Stimulated activated naive CD8-positive, alpha-beta T cell treated with anti-CD3 and anti-CD28 coated beads, Interleukin-15, amount 100 ng/mL, for 72 hours (primary cell): ENCODE results near the gene COA5.

Experiments used
- ATAC-seq: fragments of 150-1000 bp; cut with Tn5 transposase; 2 replicates; pipeline ENCODE4 v1.10.0; 2021; ENCODE audit warnings: mild to moderate bottlenecking, moderate library complexity
- DNase-seq, 2 donors: peaks; one replicate each; pipeline ENCODE4 v3.0.0; 2021 to 2022
- H3K27ac Mint-ChIP-seq, 2 donors: one replicate each; pipeline ENCODE4 v1.8.0; 2022; ENCODE audit warnings: mild to moderate bottlenecking in 2 of 2, mixed read lengths in 2 of 2, moderate library complexity in 2 of 2
- H3K27me3 Mint-ChIP-seq: one replicate; pipeline ENCODE4 v1.8.0; 2022; ENCODE audit warnings: mixed read lengths
- H3K4me1 Mint-ChIP-seq: one replicate; pipeline ENCODE4 v1.8.0; 2022; ENCODE audit warnings: mild to moderate bottlenecking, mixed read lengths
- H3K4me3 Mint-ChIP-seq, 2 donors: one replicate each; pipeline ENCODE4 v1.8.0; 2022; ENCODE audit warnings: mild to moderate bottlenecking in 2 of 2, mixed read lengths in 2 of 2, moderate library complexity in 1 of 2
- H3K9me3 Mint-ChIP-seq, 2 donors: one replicate each; pipeline ENCODE4 v1.8.0; 2022; ENCODE audit warnings: mixed read lengths in 2 of 2

The COA5 gene

DNA sequence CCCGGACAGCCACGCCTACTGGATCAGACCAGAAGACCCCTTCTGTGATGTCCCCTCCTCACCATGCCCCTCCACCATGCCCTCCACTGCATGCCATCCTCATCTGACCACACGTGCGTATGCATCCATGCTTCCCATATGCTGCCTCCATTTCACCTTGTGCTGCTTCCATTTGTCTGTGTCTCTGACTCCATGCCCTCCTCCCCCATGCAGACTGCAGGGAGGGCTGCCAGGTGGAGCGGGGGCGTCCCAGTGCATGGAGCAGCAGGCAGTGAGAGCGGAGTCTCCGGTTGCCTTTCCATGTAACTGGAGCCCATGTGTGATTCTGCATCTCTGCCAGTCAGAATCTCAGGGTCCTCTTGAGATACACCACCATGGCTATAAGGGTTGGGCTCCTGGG lies 52.6 kb downstream of the COA5 start:
- Mint-ChIP-seq H3K27ac (peak overlapping the region in 1 of 2 donors; percentile 52), H3K4me1 (peaks cover 63% of the 10 kb centered on the region), H3K27me3 (no peaks in the 10 kb centered on the region), H3K4me3 (no peak overlapping the region), H3K9me3 (no peaks in the 10 kb centered on the region)
- ATAC-seq (no peak), DNase-seq (no peak)

- Mint-ChIP-seq H3K27ac (no peak overlapping the region), H3K9me3 (no peaks in the 10 kb centered on the region), H3K4me3 (no peak overlapping the region), H3K4me1 (peaks cover 73% of the 10 kb centered on the region), H3K27me3 (no peaks in the 10 kb centered on the region)
- DNase-seq = no peak
- no peak for ATAC-seq
Observed at GRCh38 chr2:98554116-98554861, 54.0 kb downstream of the COA5 start.

- ATAC-seq = no peak
- H3K4me1 Mint-ChIP-seq = peaks cover 74% of the 10 kb centered on the region
- H3K9me3 Mint-ChIP-seq = no peaks in the 10 kb centered on the region
- H3K27ac Mint-ChIP-seq = no peak overlapping the region
- DNase-seq = no peak
- no peak overlapping the region for H3K4me3 Mint-ChIP-seq
- no peaks in the 10 kb centered on the region for H3K27me3 Mint-ChIP-seq
Observed at GRCh38 chr2:98552499-98553179, 55.7 kb downstream of the COA5 start.

DNA sequence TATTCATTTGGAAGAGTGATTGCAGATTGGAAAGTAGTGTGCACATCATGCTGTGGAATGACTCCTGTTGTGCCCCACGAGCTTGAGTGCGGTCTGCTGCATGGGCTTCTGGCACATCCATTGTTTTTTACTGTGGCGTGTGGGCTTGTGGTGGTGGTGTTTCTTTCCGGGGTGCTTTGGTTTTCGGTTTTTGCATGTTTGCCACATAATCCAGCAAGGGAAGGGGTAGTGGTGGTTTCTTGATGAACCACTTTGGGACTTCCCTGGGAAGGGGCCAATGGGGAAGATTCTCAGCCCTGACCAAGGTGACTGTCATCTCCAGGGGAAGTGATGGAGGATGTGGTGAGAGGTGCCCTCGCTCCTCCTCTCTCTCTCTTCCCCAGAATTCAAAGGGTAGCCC lies 57.0 kb downstream of the COA5 start:
- Mint-ChIP-seq H3K4me1 (peaks cover 79% of the 10 kb centered on the region), H3K4me3 (peak overlapping the region; percentile 4 to 17), H3K27ac (peak overlapping the region in 1 of 2 donors; percentile 86), H3K9me3 (no peaks in the 10 kb centered on the region), H3K27me3 (no peaks in the 10 kb centered on the region)
- DNase-seq (peak; percentile 30 to 83), ATAC-seq (peak; percentile 88)

- peak overlapping the region in 1 of 2 donors; percentile 22 for H3K27ac Mint-ChIP-seq
- H3K27me3 Mint-ChIP-seq = no peaks in the 10 kb centered on the region
- no peak for DNase-seq
- ATAC-seq = no peak
- peaks cover 71% of the 10 kb centered on the region for H3K4me1 Mint-ChIP-seq
- H3K4me3 Mint-ChIP-seq = peak overlapping the region; percentile 5 to 45
- no peaks in the 10 kb centered on the region for H3K9me3 Mint-ChIP-seq
Observed at GRCh38 chr2:98550165-98550564, 58.1 kb downstream of the COA5 start.
